HepG2 (cell line): Measurements from ENCODE around the gene SHISA6.

Source experiments
- ATF1 ChIP-seq: IDR thresholded peaks from 2 replicates; pipeline ENCODE4 v1.6.1; 2016; ENCODE audit warnings: mild to moderate bottlenecking, control low read depth
- EZH2 ChIP-seq: conservative IDR thresholded peaks from 2 replicates; pipeline ENCODE4 v1.6.1; 2012; ENCODE audit warnings: mild to moderate bottlenecking, low read depth, low read length, moderate library complexity
- POLR2A ChIP-seq, 2 experiments: IDR thresholded peaks; 2 replicates each; pipeline ENCODE4 v1.6.1; 2011; ENCODE audit warnings: low read depth in 2 of 2, low read length in 2 of 2, mild to moderate bottlenecking in 1 of 2, moderate library complexity in 1 of 2; ENCODE audit not compliant: insufficient read depth in 1 of 2
- ZBTB8A ChIP-seq: sonication (generic); formaldehyde crosslinking; IDR thresholded peaks from 2 replicates; pipeline ENCODE4 v1.4.0; 2020; ENCODE audit warnings: mild to moderate bottlenecking, low read depth, missing genetic modification reagents, borderline replicate concordance
- ZNF720 ChIP-seq: sonication (generic); formaldehyde crosslinking; IDR thresholded peaks from 2 replicates; pipeline ENCODE4 v1.4.0; 2020; ENCODE audit warnings: missing genetic modification reagents

- TF ChIP-seq POLR2A (IDR thresholded peaks at IDR 0.05; ENCODE audit: insufficient read depth in 1 of 2, low read depth in 2 of 2, low read length in 2 of 2) = no peak
- TF ChIP-seq ZNF720 = no peak
- no peak for TF ChIP-seq ATF1 (CRISPR knock-in tag)
- no peak for TF ChIP-seq ZBTB8A (CRISPR knock-in tag)
- TF ChIP-seq EZH2 = no peak
These were observed 265.6 kb downstream of the SHISA6 start for GRCh38 chr17:11506635-11507034.
